Muscle of arm (tissue), 12 donors: ENCODE measurements around the gene LATS1. TPM values are rescaled to one million over a fixed set of nuclear protein-coding genes. Genes with fewer than 3 reads are reported as not detected.
"Not testable (repeated sequence)": the region's sequence is repeated elsewhere in the genome, so short reads cannot be mapped to it uniquely, and the experiment has no call there.

Experiments
- DNase-seq: peaks from one replicate; pipeline ENCODE4 v3.0.0-alpha.2; 2013
- polyA plus RNA-seq, 12 donors: library from polyadenylated mRNA; unstranded; fragments of 120-200 nt; gene quantifications; one replicate each; pipeline ENCODE4 v1.2.1, GENCODE V29; 2013; ENCODE audit not compliant: insufficient read length in 12 of 12

LATS1 gene
- polyA plus RNA-seq, 12 donors, result 19.5 to 29.8 (median 22.9) TPM; not detected in 1

GRCh38 chr6:149681209-149681608 lies 36.7 kb downstream of the LATS1 start:
- no peak for DNase-seq

- no peak for DNase-seq
Observed at GRCh38 chr6:149680503-149680902, 37.4 kb downstream of the LATS1 start.

- DNase-seq, result not testable (repeated sequence)
Observed at GRCh38 chr6:149672265-149672664, 45.6 kb downstream of the LATS1 start.

- no peak for DNase-seq
Observed at GRCh38 chr6:149660028-149660427, 57.9 kb downstream of the LATS1 start.

GRCh38 chr6:149657441-149657840 lies 60.5 kb downstream of the LATS1 start:
- no peak for DNase-seq

GRCh38 chr6:149651056-149651455 lies 66.8 kb downstream of the LATS1 start:
- DNase-seq, result no peak

GRCh38 chr6:149648148-149649145 lies 69.5 kb downstream of the LATS1 start, which contains the start of gene KATNA1:
TSS of gene KATNA1 (minus strand) at chr6:149648714. CDS start at chr6:149638547, 10,167 bp downstream.
- peak; percentile 85 for DNase-seq

- DNase-seq, result no peak
Observed at GRCh38 chr6:149646599-149646998, 71.3 kb downstream of the LATS1 start.

- DNase-seq, result no peak
Observed at GRCh38 chr6:149642829-149643580, 74.9 kb downstream of the LATS1 start.

- no peak for DNase-seq
Observed at GRCh38 chr6:149636124-149636523, 81.8 kb downstream of the LATS1 start.

- no peak for DNase-seq
Observed at GRCh38 chr6:149634315-149634714, 83.6 kb downstream of the LATS1 start.

- no peak for DNase-seq
Observed at GRCh38 chr6:149628875-149629510, 88.9 kb downstream of the LATS1 start.

- no peak for DNase-seq
Observed at GRCh38 chr6:149627672-149628071, 90.2 kb downstream of the LATS1 start.

- DNase-seq, result no peak
Observed at GRCh38 chr6:149615805-149616204, 102.1 kb downstream of the LATS1 start.

GRCh38 chr6:149614337-149614736 lies 103.6 kb downstream of the LATS1 start:
- no peak for DNase-seq

GRCh38 chr6:149608381-149608982 lies 109.4 kb downstream of the LATS1 start:
- no peak for DNase-seq

Other genes with a start within 250 kb of the LATS1 start
- under 1 TPM in 10 of 12 donors, not detected in 2; 0.10 to 0.58 (median 0.34) TPM for gene ZC3H12D, start 233.1 kb downstream of the LATS1 start, polyA plus RNA-seq
- gene PPIL4, start 172.1 kb downstream of the LATS1 start, polyA plus RNA-seq, result 10 to 100 TPM in 11 of 12 donors, not detected in 1; 26.8 to 50.9 (median 35.9) TPM
- 10 to 100 TPM in 11 of 12 donors, not detected in 1; 42.4 to 61.5 (median 49.8) TPM for gene GINM1, start 151.7 kb downstream of the LATS1 start, polyA plus RNA-seq
- 10 to 100 TPM in 11 of 12 donors, not detected in 1; 12.6 to 29.3 (median 24.1) TPM for gene KATNA1, start 69.4 kb downstream of the LATS1 start, polyA plus RNA-seq
- gene NUP43, start 28.4 kb upstream of the LATS1 start, polyA plus RNA-seq, result 10 to 100 TPM in 11 of 12 donors, not detected in 1; 11.4 to 27.7 (median 24.4) TPM
- 10 to 100 TPM in 11 of 12 donors, not detected in 1; 58.3 to 96.6 (median 78.1) TPM for gene PCMT1, start 31.6 kb upstream of the LATS1 start, polyA plus RNA-seq
- 10 to 100 TPM in 11 of 12 donors, not detected in 1; 16.6 to 33.3 (median 24.4) TPM for gene LRP11, start 146.3 kb upstream of the LATS1 start, polyA plus RNA-seq
- gene RAET1E, start 180.0 kb upstream of the LATS1 start, polyA plus RNA-seq, result 1 to 10 TPM in 5 of 12 donors, under 1 TPM in 5, not detected in 2; 0.11 to 2.1 (median 0.97) TPM
- gene RAET1G, start 205.0 kb upstream of the LATS1 start, polyA plus RNA-seq, result under 1 TPM in 8 of 12 donors, not detected in 4; 0.21 to 0.62 (median 0.42) TPM
- gene ULBP2, start 223.9 kb upstream of the LATS1 start, polyA plus RNA-seq, result under 1 TPM in 10 of 12 donors, not detected in 2; 0.20 to 0.86 (median 0.36) TPM
- 1 to 10 TPM in 1 of 12 donors, under 1 TPM in 9, not detected in 2; 0.21 to 1.2 (median 0.61) TPM for gene ULBP1, start 245.8 kb upstream of the LATS1 start, polyA plus RNA-seq